A673 (cell line): Measurements from ENCODE around the gene PLEKHH1. TPM values are rescaled to one million over a fixed set of nuclear protein-coding genes. Genes with fewer than 3 reads are reported as not detected.

Experiments used
- BruUV-seq: library from RNA; stranded (reverse); fragments of 400-500 nt; replicated peaks from 2 replicates; lab custom pipeline; 2021; lab: Mats Ljungman, UMichigan
- CTCF ChIA-PET: fragments of 300-600 bp; sonication (Branson Sonifier 250); formaldehyde crosslinking; loops from one replicate; lab custom pipeline; 2022; ENCODE audit warnings: antibody characterized with exemption; lab: Charles Lee
- POLR2A ChIA-PET: fragments of 300-600 bp; sonication (Branson Sonifier 250); formaldehyde crosslinking; loops from one replicate; lab custom pipeline; 2022; ENCODE audit warnings: antibody characterized with exemption; ENCODE audit not compliant: low non-redundant PET; lab: Charles Lee
- DNase-seq: peaks from one replicate; pipeline ENCODE4 v3.0.0-alpha.2; 2015; ENCODE audit warnings: low spot score
- H3K27ac ChIP-seq: fragments of 200-600 bp; sonication (generic); 2 replicates; pipeline ENCODE4 v1.5.1; 2016; ENCODE audit warnings: mixed run types, low read depth, mild to moderate bottlenecking, mixed read lengths, antibody characterized with exemption, low read length; ENCODE audit not compliant: poor library complexity, severe bottlenecking
- H3K27me3 ChIP-seq: fragments of 200-600 bp; sonication (generic); replicated peaks from 2 replicates; pipeline ENCODE4 v1.6.1; 2017; ENCODE audit warnings: mixed run types, low read depth, mild to moderate bottlenecking, mixed read lengths, antibody characterized with exemption, low read length; ENCODE audit not compliant: insufficient read depth, poor library complexity
- H3K36me3 ChIP-seq: fragments of 200-600 bp; sonication (generic); 2 replicates; pipeline ENCODE4 v1.6.1; 2016; ENCODE audit warnings: mixed run types, mild to moderate bottlenecking, mixed read lengths, antibody characterized with exemption, low read length; ENCODE audit not compliant: insufficient read depth, poor library complexity, severe bottlenecking
- H3K4me1 ChIP-seq: fragments of 200-600 bp; sonication (generic); 2 replicates; pipeline ENCODE4 v1.6.1; 2017; ENCODE audit warnings: mixed run types, mild to moderate bottlenecking, mixed read lengths, antibody characterized with exemption, low read length; ENCODE audit not compliant: insufficient read depth, poor library complexity, severe bottlenecking
- H3K4me3 ChIP-seq: fragments of 200-600 bp; sonication (generic); 2 replicates; pipeline ENCODE4 v1.5.1; 2016; ENCODE audit warnings: low read depth, mixed run types, mild to moderate bottlenecking, mixed read lengths, low read length; ENCODE audit not compliant: poor library complexity, severe bottlenecking
- H3K9me3 ChIP-seq: fragments of 200-600 bp; sonication (generic); 2 replicates; pipeline ENCODE4 v1.6.1; 2016; ENCODE audit warnings: mixed run types, low read depth, mild to moderate bottlenecking, mixed read lengths, antibody characterized with exemption, low read length; ENCODE audit not compliant: poor library complexity, severe bottlenecking
- EZH2 ChIP-seq: fragments of 200-600 bp; sonication (generic); IDR thresholded peaks from 2 replicates; pipeline ENCODE4 v1.6.1; 2017; ENCODE audit warnings: borderline replicate concordance, low read depth, mild to moderate bottlenecking, mixed read lengths, antibody characterized with exemption, low read length; ENCODE audit not compliant: poor library complexity, severe bottlenecking
- intact Hi-C: fragments of 100-400 bp; cut with micrococcal nuclease; formaldehyde crosslinking; loops from one replicate; pipeline ENCODE4 v1.10.0; 2022; ENCODE audit not compliant: unreplicated experiment
- total RNA-seq: library from RNA; stranded (reverse); gene quantifications from 2 replicates; pipeline ENCODE4 v1.2.3, GENCODE V29; 2021
- TF ChIP-seq, protein P1 (sequence below): fragments of 300-800, 200-600 bp; sonication (generic); conservative IDR thresholded peaks from 2 replicates; pipeline ENCODE4 v1.5.1; 2017; ENCODE audit warnings: low read depth, mild to moderate bottlenecking, antibody characterized with exemption, low read length, moderate library complexity, mixed read lengths

Gene PLEKHH1
- total RNA-seq, 1 experiment from 2014 or later: 8.9 TPM

DNA sequence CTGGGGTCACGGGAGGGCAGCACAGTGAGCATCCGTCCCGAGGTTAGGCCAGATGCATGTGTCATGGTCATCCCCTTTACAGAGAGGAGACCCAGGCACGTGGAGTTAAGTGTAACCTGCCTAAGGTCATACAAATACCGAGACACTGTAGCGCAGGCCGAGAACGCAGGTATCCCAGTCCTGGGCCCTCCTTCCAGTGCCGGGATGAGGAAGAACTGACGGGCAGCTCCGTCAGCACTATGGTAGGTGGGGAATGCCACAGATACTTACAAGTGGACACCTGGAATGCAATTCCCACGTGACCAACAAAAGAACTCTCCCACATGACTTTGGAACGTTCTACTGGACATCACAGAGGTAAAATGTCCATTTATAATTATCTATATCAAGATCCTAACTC, 35.9 kb upstream of the PLEKHH1 start:
- Histone ChIP-seq H3K4me3 (no peak overlapping the region), H3K9me3 (peaks cover 6% of the 10 kb centered on the region), H3K36me3 (no peaks in the 10 kb centered on the region), H3K27ac (no peak overlapping the region), H3K27me3 (no peaks in the 10 kb centered on the region), H3K4me1 (no peaks in the 10 kb centered on the region)
- intact Hi-C loops: no loop called here
- POLR2A ChIA-PET: no interaction called here
- no peak for DNase-seq
- BruUV-seq: no TSS peak
- CTCF ChIA-PET: no interaction called here
- TF ChIP-seq, protein P1, sequence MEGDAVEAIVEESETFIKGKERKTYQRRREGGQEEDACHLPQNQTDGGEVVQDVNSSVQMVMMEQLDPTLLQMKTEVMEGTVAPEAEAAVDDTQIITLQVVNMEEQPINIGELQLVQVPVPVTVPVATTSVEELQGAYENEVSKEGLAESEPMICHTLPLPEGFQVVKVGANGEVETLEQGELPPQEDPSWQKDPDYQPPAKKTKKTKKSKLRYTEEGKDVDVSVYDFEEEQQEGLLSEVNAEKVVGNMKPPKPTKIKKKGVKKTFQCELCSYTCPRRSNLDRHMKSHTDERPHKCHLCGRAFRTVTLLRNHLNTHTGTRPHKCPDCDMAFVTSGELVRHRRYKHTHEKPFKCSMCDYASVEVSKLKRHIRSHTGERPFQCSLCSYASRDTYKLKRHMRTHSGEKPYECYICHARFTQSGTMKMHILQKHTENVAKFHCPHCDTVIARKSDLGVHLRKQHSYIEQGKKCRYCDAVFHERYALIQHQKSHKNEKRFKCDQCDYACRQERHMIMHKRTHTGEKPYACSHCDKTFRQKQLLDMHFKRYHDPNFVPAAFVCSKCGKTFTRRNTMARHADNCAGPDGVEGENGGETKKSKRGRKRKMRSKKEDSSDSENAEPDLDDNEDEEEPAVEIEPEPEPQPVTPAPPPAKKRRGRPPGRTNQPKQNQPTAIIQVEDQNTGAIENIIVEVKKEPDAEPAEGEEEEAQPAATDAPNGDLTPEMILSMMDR: no peak
- TF ChIP-seq EZH2: no peak

DNA sequence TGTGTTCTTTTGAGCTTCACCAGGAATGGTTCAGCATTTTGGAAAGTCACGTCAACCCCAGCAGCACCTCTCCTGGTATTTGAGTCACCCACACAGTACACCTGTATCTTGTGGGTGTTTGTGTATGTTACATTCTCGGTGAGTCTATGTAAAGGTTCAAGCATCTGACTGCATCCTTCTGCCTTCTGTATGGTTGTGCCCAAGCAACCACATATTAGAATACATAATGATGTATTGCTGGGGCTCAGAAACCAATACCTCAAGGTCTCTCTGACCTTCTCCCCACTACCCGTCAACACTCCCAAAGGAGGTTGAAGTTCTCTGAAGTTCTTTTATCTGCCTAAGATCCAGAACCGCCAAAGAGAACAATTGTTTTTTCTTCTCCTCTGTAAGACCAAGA, 35.4 kb upstream of the PLEKHH1 start:
- no peaks in the 10 kb centered on the region for H3K36me3 ChIP-seq
- no peak overlapping the region for H3K27ac ChIP-seq
- intact Hi-C loops: no loop called here
- ChIA-PET CTCF (no interaction called here), POLR2A (interaction anchor here (0.7 kb wide), 1 partner anchor 1925 kb away, joined by 3 read pairs; no protein-coding TSS in a partner anchor)
- H3K27me3 ChIP-seq: no peaks in the 10 kb centered on the region
- BruUV-seq: no TSS peak
- no peaks in the 10 kb centered on the region for H3K4me1 ChIP-seq
- no peak overlapping the region for H3K4me3 ChIP-seq
- TF ChIP-seq, protein P1: no peak
- DNase-seq: no peak
- peaks cover 6% of the 10 kb centered on the region for H3K9me3 ChIP-seq

GRCh38 chr14:67500981-67501380, 32.1 kb upstream of the PLEKHH1 start:
- POLR2A ChIA-PET: no interaction called here
- intact Hi-C loops: no loop called here
- TF ChIP-seq, protein P1: no peak
- no peak for TF ChIP-seq EZH2
- BruUV-seq: no TSS peak
- H3K36me3 ChIP-seq: no peaks in the 10 kb centered on the region
- H3K27ac ChIP-seq: no peak overlapping the region
- CTCF ChIA-PET: no interaction called here
- no peak overlapping the region for H3K4me3 ChIP-seq
- DNase-seq: no peak
- H3K4me1 ChIP-seq: no peaks in the 10 kb centered on the region
- H3K9me3 ChIP-seq: no peaks in the 10 kb centered on the region
- H3K27me3 ChIP-seq: no peaks in the 10 kb centered on the region
